ENCODE data around the gene NCK1. TPM values are rescaled to one million over a fixed set of nuclear protein-coding genes. Genes with fewer than 3 reads are reported as not detected.

NCK1 gene
- total RNA-seq, 1 experiment from 2014 or later, result 59.4 TPM

- ChIA-PET POLR2A (interaction anchor here (0.7 kb wide), 1 partner anchor 17 kb away, joined by 4 read pairs; no protein-coding TSS in a partner anchor), CTCF (interaction anchor here (0.6 to 0.9 kb wide), 3 partner anchors 61 to 1036 kb away, joined by 3 to 5 read pairs (median 3); no protein-coding TSS in a partner anchor)
- Mint-ChIP-seq H3K27me3 (ENCODE audit: insufficient read depth, unreplicated experiment) (no peaks in the 10 kb centered on the region), H3K9me3 (ENCODE audit: unreplicated experiment) (peaks cover 7% of the 10 kb centered on the region), H3K4me3 (ENCODE audit: unreplicated experiment) (peak within 1 kb of the TSS; percentile 84), H3K27ac (ENCODE audit: low read depth, unreplicated experiment) (peak within 1 kb of the TSS; percentile 94), H3K36me3 (ENCODE audit: insufficient read depth, unreplicated experiment) (no peaks in the 10 kb centered on the region), H3K4me1 (ENCODE audit: insufficient read depth, unreplicated experiment) (peaks cover 16% of the 10 kb centered on the region)
- TSS peak; percentile 45 for BruUV-seq (replicated peaks)
- intact Hi-C loops (cut with micrococcal nuclease), result loop anchor here (5.0 kb wide), 1 partner anchor 193 kb away; no protein-coding TSS in a partner anchor
- TF ChIP-seq, protein P1, sequence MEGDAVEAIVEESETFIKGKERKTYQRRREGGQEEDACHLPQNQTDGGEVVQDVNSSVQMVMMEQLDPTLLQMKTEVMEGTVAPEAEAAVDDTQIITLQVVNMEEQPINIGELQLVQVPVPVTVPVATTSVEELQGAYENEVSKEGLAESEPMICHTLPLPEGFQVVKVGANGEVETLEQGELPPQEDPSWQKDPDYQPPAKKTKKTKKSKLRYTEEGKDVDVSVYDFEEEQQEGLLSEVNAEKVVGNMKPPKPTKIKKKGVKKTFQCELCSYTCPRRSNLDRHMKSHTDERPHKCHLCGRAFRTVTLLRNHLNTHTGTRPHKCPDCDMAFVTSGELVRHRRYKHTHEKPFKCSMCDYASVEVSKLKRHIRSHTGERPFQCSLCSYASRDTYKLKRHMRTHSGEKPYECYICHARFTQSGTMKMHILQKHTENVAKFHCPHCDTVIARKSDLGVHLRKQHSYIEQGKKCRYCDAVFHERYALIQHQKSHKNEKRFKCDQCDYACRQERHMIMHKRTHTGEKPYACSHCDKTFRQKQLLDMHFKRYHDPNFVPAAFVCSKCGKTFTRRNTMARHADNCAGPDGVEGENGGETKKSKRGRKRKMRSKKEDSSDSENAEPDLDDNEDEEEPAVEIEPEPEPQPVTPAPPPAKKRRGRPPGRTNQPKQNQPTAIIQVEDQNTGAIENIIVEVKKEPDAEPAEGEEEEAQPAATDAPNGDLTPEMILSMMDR (IDR thresholded peaks at IDR 0.05; ENCODE audit: unreplicated experiment), result no peak
- peak; percentile 28 for DNase-seq (ENCODE audit: unreplicated experiment)
These were observed 43.1 kb upstream of the NCK1 start, which contains the start of gene SLC35G2 for GRCh38 chr3:136818769-136819391. TSS of gene SLC35G2 (plus strand) at chr3:136819126. CDS start at chr3:136854461, 35,335 bp downstream.

DNA sequence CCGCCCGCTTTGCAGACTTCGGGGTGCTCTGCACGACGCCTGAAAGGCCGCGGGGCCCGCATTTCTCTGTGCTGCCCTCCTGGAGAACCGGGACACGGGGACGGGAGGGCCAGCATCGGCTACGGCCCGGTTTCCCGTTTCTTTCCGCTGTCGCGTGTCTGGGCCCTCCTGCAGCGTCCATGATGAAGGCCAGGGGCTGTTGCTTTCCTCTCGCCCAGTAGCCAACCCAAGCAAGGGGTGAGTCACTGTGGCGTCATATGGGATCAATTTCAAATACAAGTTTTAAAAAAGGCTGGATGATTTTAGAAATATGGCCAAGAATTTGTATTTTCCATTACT lies 42.6 kb upstream of the NCK1 start:
- H3K9me3 Mint-ChIP-seq (ENCODE audit: unreplicated experiment), result peaks cover 11% of the 10 kb centered on the region
- no peaks in the 10 kb centered on the region for H3K27me3 Mint-ChIP-seq (ENCODE audit: insufficient read depth, unreplicated experiment)
- intact Hi-C loops (cut with micrococcal nuclease), result loop anchor here (5.0 kb wide), 1 partner anchor 193 kb away; no protein-coding TSS in a partner anchor
- POLR2A ChIA-PET, result interaction anchor here (0.7 kb wide), 1 partner anchor 43 kb away, joined by 3 read pairs; the partner anchor contains the start of gene NCK1
- H3K4me1 Mint-ChIP-seq (ENCODE audit: insufficient read depth, unreplicated experiment), result peaks cover 16% of the 10 kb centered on the region
- DNase-seq (ENCODE audit: unreplicated experiment), result peak; percentile 77
- TSS peak; percentile 38 for BruUV-seq (replicated peaks)
- no peaks in the 10 kb centered on the region for H3K36me3 Mint-ChIP-seq (ENCODE audit: insufficient read depth, unreplicated experiment)
- peak overlapping the region; percentile 84 for H3K4me3 Mint-ChIP-seq (ENCODE audit: unreplicated experiment)
- TF ChIP-seq, protein P1 (IDR thresholded peaks at IDR 0.05; ENCODE audit: unreplicated experiment), result no peak
- CTCF ChIA-PET, result interaction anchor here (0.9 kb wide), 1 partner anchor 65 kb away, joined by 5 read pairs; no protein-coding TSS in a partner anchor
- peak overlapping the region; percentile 94 for H3K27ac Mint-ChIP-seq (ENCODE audit: low read depth, unreplicated experiment)

DNA sequence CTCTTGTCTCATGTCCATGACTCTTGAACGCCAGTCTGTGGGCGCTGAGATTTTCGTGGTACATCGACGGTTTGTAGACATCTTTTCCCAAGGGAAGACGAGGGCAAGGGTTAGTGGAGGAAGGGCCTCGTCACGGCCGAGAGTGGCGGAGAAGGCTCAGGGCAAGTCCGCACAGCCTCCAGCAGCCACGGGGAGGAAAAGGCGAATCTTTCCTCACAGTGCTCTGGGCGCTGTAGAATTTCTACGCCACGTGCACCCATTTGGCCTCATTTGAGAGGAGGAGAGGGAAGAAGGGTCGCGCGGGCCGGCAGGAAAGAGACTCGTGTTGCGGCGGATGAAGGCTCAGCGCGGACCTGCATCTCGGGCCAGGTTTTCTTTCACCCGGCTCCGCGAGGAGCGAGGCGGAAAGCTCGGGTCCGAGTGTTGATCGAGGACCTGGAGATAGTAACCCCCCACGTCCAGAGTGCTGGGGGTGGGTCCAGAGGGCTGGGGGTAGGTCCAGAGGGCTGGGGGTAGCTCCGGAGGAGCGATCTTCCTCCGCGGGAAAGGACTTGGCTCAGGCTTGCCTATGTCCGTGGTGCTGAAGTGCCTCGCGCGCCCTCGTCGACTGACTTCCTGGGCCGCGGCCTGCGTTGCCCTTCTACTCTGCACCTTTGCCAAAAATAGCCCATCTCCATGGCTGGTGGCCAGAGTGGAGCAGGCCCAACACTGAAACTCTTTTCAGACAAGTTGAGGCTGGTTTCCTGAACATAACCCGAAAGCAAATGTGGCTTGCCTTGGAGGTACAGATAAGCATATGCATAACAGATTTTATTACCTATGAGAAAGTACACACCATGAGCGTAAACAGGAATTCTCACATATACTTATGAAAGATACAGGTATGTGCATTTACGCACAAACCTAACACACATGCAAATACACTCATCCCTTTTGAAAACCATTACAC lies 42.0 kb upstream of the NCK1 start:
- Mint-ChIP-seq H3K27ac (ENCODE audit: low read depth, unreplicated experiment) (peak overlapping the region; percentile 94), H3K4me1 (ENCODE audit: insufficient read depth, unreplicated experiment) (peaks cover 16% of the 10 kb centered on the region), H3K9me3 (ENCODE audit: unreplicated experiment) (peaks cover 14% of the 10 kb centered on the region), H3K4me3 (ENCODE audit: unreplicated experiment) (peak overlapping the region; percentile 84), H3K27me3 (ENCODE audit: insufficient read depth, unreplicated experiment) (no peaks in the 10 kb centered on the region), H3K36me3 (ENCODE audit: insufficient read depth, unreplicated experiment) (no peaks in the 10 kb centered on the region)
- BruUV-seq (replicated peaks), result no TSS peak
- POLR2A ChIA-PET, result interaction anchor here (0.7 to 1.8 kb wide), 6 partner anchors 33 to 902 kb away, joined by 3 to 7 read pairs (median 3); partner anchors contain the start of genes NCK1 and STAG1
- CTCF ChIA-PET, result interaction anchor here (1.5 kb wide), 1 partner anchor 67 kb away, joined by 6 read pairs; the partner anchor contains the start of gene STAG1
- intact Hi-C loops (cut with micrococcal nuclease), result loop anchor here (5.0 kb wide), 1 partner anchor 192 kb away; no protein-coding TSS in a partner anchor
- peak; percentile 78 for DNase-seq (ENCODE audit: unreplicated experiment)
- TF ChIP-seq, protein P1 (IDR thresholded peaks at IDR 0.05; ENCODE audit: unreplicated experiment), result no peak
